NCI-H1436 treated with DMSO at 0.1 percent for 48 hours (cell line): ENCODE data around the gene TOX2.
A peak's percentile ranks its signal among the peaks of the same experiment; 100 is the strongest.

ENCODE experiments used
- DNase-seq: peaks from one replicate; lab custom pipeline; 2025; lab: John Stamatoyannopoulos, UW

Gene TOX2

DNA sequence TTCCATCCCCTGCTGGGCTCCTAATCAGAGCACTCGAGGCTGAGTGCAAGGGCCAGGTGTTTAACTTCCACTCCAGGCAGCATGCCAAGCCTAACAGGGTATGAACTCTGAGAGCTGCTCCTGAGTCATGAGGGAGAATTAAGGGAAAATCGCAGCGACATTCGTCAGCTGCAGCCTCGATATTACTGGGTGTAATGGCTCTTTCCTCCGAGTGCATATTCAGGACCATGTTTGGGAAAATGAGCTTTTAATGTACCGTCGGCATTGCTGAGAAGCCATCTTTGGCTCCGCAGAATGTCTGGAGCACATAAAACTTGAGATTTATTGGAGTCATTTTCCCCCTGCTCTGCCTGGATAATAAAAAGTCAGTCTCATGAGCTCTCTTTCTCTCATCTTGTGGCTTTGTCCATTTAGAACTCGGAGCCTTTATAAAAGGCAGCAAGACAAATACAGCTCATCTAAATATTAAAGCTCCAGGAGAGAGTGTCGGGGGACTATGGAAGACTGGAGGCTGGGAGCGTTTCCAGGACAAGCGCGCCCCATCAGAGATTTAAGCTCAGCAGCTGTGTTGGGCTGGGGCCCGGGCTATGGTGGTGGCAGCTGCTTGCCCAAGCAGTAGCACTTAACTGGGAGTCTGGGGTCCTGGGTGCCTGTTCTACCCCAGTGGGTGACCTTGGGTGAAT, 103.7 kb downstream of the TOX2 start:
- DNase-seq, result peak; percentile 91

DNA sequence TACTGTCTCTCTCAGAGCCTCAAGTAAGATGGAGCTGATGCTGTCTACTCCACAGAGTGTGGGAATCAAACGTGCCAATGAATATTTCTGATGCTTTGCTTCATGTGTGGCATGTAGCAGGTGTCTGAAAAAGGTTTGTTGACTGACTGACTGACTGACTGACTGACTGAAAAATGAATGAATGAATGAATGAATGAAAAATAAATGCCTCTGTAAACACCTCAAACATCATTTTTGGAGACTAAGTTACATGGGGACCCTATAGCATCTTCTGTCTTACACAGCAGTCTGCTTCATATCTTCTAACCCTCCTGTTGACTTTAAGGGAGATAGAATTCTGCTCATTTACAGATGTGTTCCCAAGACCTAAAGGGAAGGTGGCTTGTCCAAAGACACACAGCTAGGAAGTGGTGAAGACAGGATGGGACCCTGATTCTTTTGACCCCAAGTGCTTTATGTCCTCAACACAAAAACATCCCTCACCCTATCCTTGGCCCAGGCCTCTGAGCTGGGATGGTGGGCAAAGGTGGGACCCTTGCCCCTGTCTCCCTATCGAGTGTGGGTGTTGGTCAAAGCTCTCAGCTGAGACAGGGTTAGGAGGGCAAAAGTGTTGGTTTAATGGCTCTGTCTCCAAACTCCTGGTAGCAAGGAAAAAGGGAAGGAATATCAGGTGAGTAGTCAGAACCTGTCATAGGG, 104.4 kb downstream of the TOX2 start:
- no peak for DNase-seq

DNA sequence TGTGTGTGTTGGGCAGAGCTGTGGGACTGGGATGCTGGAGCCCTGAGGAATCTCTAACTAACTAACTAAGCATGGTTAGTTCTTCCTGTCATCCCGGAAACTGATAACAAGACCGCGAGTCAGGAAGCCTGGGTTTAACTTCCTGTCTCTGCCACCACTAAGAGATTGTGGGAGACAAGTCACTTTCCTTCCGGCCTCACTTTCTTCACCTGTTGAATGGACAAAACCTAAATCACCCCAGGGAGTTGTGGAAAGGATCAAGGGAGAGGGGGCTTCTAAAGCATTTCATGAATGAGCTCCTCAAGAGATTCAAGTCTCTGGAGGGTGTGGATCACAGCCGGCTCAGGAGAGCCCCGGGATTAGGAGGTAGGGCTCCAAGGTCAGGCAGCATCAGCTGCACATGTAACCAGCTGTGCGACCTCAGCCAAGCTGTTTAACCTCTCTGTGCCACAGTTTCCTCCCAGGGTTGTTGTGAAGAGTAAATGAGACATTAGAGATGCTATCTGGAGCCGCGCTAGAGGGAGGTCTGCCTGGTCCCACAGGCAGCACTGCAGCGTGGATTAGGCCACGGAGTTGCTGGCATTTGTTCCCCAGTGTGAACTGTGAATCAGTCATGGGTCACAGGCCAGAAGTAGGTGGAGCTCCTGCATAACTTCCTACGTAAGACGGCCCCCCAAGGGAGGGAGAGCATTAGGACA, 105.1 kb downstream of the TOX2 start:
- DNase-seq, result no peak

DNA sequence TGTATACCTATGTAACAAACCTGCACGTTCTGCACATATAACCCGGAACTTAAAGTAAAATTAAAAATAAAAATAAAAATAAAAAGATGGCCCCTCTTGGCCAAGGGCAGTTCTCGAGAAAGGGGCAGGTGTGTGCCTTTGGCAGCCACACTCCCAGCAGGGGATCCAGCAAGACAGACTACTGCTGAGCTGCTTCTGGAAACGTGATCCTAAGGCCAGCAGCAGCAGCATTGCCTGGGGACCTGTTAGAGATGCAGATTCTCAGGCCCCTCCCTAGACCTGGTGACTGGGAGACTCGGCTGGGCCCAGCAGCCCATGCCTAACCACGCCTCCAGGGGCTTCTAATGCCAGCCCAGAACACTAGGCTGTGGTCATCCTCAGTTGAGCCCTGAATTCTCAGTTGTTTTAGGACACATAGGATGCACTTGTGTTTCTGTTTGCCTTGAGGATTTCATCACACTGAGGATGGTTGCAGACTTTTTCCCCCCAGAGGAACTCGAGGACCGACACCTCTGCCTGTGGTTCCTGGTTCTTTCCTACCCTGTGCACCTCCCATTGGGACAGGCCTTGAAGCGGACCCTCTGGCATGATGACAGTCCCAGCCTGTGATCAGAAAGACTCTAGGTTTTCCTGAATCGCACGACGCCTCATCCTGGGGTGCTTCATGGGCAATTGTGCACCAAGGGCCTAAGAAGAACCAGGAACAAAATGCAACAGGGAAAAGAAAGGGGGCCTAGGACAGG, 105.9 kb downstream of the TOX2 start:
- no peak for DNase-seq

DNA sequence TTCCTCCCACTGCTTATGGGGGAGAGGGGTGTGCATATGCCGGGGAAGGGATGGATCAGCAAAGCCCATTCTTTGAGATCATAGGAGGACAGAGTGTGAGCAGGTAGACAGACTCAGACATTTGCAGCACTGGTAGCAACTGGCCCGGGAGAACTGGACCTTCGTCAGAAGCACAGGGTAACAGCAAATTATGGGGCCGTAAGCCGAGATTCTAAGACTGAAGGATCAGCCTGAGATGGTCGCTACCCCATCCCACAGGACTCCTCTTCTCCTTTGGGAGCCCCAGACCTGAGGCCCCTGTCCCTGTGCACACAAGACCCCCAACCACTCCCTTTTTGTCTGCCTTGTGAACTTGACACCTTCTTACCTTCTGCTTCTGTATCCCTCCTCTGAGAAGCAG, 106.5 kb downstream of the TOX2 start:
- DNase-seq, result no peak

DNA sequence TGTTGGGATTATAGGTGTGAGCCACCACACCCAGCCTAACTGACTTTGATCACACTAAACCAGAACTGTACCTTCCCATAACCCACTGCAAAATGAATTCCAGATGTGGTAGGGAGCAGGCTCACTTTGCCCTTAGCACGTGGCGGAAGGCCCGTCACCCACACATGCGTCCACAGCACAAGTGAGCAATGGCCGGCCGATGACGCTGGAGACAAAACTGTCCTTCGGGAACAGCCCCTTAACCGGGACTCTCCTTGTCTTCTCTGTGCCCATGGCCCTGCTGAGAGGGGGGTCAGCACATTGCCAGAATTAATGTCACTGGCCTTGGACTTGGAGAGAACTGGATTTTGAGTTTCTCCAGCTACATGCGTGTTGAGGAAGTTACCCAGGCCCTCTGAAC, 107.2 kb downstream of the TOX2 start:
- DNase-seq, result no peak

DNA sequence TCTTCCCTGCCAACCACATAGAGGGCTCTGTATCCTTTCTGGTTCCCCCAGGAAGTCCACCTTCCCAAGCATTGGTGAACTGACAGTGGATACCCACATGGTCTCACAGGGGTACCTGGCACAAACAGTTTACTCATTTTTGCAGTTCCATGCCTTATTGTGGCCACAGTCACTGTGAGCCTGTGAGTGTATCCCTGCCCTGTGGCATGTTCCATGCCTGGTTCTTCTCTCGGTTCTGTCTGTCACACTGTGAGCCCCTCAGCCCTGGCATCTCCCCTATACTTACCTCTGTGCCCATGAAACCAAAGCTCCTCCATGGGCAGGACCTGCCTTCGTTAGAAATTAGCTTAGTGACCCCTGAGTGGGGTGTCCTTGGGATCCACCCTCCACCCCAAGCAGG, 107.8 kb downstream of the TOX2 start:
- no peak for DNase-seq

DNA sequence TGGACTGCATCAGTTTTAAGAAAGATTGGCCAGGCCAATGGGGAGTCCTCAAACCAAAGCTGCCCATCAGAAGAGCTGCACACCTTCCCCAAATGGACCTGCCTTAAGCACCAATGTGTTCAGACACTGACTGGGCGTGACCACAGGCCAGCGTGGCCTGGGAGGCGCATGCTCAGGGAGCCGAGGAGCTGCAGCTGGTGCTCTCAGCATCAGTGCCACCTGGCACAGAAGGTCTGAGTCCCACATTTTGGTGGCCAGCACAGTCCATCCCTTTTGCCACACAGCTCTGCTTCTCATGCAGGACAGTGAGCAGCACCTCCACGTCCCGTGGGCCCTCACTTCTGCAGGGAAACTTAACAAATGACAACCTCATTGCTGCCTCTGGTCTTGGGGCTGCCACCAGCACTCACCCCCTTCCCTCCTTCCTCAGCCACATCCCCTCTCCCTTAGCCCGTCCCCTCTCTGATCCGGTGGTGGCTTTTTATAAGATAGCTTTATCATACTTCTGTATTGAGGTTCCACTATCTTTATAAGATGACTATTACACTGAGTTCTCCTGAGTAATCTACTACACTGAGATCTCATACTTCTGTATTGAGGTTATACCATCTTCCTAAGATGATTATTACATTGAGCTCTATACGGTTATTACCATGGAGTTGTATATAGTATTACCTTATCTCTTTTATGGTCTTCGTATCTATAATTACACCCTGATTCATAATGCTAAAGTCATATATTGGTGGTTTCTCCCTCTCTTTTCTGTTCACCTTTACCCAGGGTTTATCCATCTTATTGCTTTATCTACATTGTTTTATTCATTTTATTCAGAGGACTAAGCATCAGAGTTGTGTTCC, 109.1 kb downstream of the TOX2 start:
- no peak for DNase-seq

DNA sequence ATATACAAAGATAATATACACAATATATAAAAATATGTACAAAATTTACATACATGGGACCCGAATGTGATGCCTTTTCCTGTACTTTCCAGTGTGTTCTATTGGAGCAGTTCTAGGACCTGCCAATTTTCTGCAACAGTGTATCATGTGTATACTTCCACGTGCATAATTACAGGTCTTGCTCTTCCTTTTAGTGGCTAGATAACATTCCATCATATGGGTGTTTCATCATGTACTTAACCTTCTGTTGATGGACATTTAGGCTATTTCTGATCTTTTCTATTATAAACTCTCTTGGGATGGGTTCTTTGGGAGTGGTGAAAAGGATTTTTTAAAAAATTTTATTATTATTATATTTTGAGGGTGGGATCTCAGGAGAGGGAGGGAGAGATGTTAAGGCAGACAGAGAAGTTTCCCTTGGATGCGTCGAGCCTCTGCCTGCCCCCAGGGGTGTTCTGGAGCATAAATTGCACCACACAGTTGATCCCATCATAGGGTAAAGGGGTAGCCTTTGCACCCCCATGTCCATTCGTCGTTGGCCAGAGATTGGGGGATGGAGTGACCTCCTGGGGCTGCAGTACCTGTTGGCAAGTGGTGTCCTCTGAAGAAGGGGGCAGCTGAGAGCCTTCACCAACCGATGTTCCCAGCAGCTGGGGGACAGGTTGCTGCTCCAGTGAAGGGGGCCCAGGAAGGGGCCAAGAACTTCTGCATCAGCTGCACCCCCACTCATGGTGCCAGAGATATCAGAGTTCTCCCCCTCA, 110.3 kb downstream of the TOX2 start:
- DNase-seq, result no peak

DNA sequence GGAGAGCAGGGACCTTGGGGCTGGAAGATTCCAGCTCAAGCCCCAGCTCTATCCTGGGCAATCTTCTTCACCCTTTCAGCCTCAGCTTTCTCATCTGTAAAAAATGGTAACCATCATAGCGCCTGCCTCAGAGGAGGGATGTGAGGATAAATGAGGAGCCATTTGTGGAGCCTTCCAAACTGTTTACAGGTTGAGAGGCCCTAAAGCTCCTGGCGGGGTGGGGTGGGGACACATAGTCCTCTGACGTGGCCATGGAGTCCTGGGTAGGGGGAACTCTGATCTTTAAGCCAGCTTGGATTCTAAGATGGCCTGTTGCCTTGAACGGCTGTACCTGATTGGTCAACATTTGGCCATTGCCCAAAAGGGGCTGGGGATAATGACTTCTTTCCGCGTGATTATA, 111.1 kb downstream of the TOX2 start:
- no peak for DNase-seq

DNA sequence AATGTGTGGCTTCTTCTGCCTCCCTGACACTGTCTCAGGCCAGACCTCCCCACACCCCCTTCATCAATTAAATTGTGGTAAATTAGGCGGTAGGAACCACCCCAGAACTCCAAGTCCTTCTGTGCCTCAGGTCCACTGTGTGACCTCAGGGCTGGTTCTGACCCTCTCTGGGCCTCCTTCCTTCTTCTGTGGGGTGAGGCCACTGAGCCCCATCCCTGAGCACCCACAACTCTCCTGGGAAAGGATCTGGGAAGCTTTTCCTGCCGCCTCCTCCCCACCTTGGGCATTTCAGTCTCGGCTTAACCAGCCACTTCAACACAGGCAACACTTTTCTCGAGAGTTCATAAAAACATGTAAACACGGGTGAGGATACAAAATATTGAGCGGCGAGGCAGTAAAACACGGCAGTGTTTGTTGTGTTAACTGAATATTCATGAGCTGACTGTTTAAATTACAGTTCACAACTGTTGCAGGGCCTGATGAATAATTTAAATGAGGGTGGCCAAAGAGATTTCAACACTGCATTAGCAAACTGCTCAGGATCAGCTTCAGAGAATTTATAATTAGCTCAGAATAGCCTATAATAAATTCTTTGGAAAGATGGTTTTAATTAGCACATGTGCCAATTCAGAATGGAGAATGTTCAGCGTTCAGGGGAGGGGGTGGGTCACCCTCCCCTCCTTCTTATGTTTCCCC, 112.1 kb downstream of the TOX2 start:
- DNase-seq, result no peak

DNA sequence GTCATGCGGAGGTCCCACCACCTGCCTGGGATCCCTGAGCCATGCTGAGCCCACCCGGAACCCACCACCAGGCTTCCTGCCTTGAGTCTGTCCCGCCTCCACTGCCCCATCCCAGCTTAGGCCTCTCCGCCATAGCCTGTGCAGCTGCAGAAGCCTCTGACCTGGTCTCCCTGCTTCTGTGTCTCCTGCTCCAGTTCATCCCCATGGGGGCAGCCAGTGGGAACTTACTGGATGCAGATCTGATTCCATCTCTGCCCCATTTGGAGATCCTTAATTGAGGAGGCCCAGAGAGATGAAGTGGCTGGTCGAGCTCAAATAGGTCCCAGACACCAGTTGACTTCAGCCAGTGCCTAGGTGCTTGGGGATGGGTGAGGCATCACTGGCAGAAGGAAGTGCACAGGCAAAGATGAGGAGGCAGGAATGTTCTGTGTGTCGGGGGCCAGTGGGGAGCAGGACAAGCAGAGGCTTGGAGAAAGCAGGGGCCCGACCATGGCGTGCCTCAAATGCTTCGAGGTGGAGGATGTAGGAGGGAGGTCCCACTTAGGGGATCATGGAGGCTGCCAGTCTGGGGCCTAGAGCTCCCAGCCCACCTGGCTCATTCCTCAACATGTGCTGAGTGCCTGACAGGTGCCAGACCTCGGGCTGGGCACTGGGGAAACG, 112.8 kb downstream of the TOX2 start:
- no peak for DNase-seq

DNA sequence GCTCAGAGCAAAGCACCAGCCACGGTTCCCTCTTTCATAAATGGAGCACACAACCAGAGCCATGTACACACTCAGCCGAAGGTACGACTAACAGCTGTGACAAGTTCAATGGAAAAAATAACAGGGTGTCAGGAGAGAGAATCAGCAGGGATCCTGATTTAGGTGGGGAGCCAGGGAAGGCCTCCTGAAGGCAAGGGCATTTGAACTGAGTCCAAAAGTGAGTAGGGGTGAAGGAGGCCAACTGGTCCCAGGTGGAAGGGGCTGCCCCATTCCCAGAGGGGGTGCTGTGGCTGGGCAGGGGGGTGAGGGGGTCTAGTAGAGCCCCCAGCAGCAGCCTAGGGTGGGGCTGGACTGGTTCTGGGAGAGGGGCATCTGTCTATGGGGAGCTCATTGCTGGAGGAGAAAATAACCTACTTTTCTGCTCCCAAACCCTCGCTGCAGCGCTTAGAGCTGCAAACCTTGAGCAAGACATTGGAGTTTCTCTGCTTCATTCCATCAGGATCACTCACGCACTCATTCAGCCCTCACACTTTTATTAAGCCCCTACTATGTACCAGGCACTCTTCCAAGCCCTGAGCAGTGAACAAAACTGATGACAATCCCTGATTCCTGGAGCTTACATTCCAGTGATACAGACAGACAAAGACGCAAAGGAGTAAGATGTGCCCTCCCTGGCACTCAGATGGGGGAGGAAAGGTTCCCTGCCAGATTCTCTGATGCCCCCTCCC, 113.5 kb downstream of the TOX2 start:
- no peak for DNase-seq

DNA sequence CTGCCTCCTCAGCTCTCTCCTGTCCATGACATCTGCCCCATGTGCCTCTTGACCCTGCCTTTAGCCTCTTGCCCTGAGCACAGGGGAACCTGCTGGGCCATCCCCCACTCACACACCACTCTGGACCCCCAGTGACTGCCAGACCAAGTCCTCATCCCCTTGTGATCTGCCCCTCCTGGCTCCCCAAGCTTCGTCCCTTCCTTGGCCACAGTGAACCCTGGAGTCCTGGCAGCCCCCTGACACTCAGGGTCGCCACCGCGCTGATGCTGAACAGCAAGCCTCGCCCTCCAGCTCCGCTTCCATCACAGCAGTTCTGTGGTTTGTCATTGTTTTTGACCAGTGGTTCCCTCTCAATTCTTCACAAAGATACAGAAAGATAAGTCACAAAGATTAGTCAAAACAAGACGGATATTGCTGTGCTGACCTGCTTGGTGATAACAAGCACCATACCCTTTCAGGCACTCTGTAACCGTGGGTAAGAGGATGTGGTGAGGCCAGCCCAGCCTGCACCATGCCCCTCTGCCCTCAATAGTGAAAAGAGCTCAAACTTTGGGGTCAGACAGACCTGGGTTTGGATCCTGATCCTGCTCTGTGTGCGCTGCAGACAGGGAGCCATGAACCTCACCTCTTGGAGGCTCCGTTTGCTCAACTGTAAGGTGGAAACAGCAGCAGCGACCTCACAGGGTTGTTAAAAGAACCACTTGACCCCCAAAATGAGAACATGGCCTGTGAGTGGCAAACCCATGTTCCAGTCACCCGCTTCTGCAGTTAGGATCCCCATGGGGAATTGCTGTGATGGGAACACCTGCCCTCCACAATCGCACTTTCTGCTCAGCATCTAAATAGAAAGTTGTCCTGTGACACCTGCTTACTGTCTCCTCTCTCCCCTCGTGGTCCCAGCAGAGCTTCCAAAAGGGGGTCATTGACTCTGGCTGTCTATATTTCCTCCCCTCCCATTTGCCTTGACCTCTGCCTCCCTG, 114.5 kb downstream of the TOX2 start:
- peak; percentile 8 for DNase-seq

DNA sequence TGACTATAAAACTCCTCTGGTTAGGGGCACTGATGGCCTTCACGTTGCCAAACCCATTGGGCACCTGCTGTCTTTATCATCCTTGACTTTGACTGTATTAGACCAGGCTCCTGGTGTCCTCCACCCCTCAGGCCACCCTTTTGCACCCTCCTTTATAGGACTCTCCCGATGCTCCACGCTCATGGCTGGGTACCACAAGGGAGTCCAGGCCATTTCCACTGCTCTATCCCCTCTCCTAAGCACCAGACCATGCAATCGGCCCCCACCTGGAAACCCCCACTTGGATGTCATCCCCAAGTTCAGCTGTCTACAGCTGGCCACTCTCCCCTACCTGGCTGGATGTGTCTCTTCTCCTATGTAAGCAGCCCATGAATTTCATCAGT, 115.2 kb downstream of the TOX2 start:
- no peak for DNase-seq

DNA sequence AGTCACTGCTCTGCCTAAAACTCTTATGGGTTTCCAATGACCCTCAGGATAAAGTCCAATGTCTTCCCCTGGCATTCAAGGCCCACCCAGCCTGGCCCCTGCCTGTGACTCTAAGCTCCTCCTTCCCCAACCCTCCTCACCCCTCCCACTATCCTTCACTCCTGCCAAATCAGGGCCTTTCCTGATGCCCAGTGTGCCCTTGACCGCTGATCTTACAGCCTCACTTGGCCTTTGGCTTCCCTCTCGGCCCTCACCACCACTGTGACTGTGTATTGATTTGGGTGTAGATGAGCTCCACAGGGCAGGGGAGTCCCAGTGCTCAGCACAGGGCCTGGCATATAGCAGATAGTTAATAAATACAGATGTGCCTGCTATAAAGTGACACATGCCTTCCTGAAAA, 115.7 kb downstream of the TOX2 start:
- DNase-seq, result no peak

DNA sequence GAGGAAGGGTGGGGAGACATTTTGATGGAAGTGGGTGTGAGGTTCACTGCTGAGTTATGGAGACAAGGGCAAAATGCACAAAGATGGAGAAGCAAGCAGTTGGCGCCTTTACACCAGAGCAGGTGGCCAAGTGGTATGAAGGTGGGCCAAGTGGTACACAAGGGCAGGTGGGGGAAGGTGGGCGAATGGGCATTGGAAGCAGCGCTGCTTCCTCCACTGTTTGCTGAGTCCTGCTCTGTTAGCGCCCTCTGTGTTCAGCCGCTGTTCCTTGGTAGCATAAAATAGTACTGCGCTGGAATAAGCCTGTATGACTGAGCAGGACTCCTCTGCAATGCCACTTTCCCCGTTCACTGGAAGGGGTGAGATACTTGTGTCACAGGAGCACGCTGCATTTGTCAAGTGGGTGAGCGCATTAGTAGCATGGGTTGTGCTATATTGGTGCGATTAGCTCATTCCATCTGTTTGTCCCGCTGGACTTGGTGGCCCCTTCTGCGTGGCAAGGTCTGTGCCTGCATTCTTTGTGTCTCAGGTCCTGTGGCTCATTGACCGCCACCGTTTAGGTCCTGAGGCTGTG, 116.4 kb downstream of the TOX2 start:
- DNase-seq, result no peak
